DOHH2 (cell line): ENCODE measurements around the gene ST3GAL4.

ENCODE experiments used
- H3F3A ChIP-seq: fragments of 200-600 bp; sonication (generic), shearing (Covaris generic); 2 replicates; pipeline ENCODE4 v1.6.0; 2016; ENCODE audit warnings: antibody characterized with exemption, mild to moderate bottlenecking; ENCODE audit not compliant: control insufficient read depth, insufficient read depth
- H3K27ac ChIP-seq: fragments of 200-600 bp; sonication (generic); 2 replicates; pipeline ENCODE4 v1.5.1; 2014; ENCODE audit warnings: low read depth, mild to moderate bottlenecking, low read length, moderate library complexity
- H3K27me3 ChIP-seq: fragments of 200-600 bp; sonication (generic); 2 replicates; pipeline ENCODE4 v1.6.1; 2014; ENCODE audit warnings: mild to moderate bottlenecking, low read length, mixed read lengths; ENCODE audit not compliant: control insufficient read depth
- H3K36me3 ChIP-seq: fragments of 200-600 bp; sonication (generic); 2 replicates; pipeline ENCODE4 v1.6.1; 2014; ENCODE audit warnings: mild to moderate bottlenecking, low read length, moderate library complexity, mixed read lengths; ENCODE audit not compliant: control insufficient read depth
- H3K4me1 ChIP-seq: fragments of 200-600 bp; sonication (generic); 2 replicates; pipeline ENCODE4 v1.6.1; 2014; ENCODE audit warnings: mild to moderate bottlenecking, low read length, mixed read lengths; ENCODE audit not compliant: control insufficient read depth
- H3K4me2 ChIP-seq: fragments of 200-600 bp; sonication (generic); 2 replicates; pipeline ENCODE4 v1.6.0; 2014; ENCODE audit warnings: mild to moderate bottlenecking, low read length, moderate library complexity
- H3K4me3 ChIP-seq: fragments of 200-600 bp; sonication (generic); 2 replicates; pipeline ENCODE4 v1.5.1; 2014; ENCODE audit warnings: mild to moderate bottlenecking, low read length, mixed read lengths
- H3K79me2 ChIP-seq: fragments of 200-600 bp; sonication (generic); 2 replicates; pipeline ENCODE4 v1.6.1; 2014; ENCODE audit warnings: mild to moderate bottlenecking, low read length, mixed read lengths; ENCODE audit not compliant: control insufficient read depth
- H3K9me2 ChIP-seq: fragments of 200-600 bp; sonication (generic); replicated peaks from 2 replicates; pipeline ENCODE4 v1.6.1; 2014; ENCODE audit warnings: mild to moderate bottlenecking, low read length, mixed read lengths; ENCODE audit not compliant: control insufficient read depth
- H3K9me3 ChIP-seq: fragments of 200-600 bp; sonication (generic); 2 replicates; pipeline ENCODE4 v1.6.1; 2014; ENCODE audit warnings: antibody characterized with exemption, low read length, mixed read lengths; ENCODE audit not compliant: control insufficient read depth, insufficient read depth
- H4K20me1 ChIP-seq: fragments of 200-600 bp; sonication (generic); 2 replicates; pipeline ENCODE4 v1.6.0; 2014; ENCODE audit warnings: low read depth, mild to moderate bottlenecking, antibody characterized with exemption, low read length, moderate library complexity; ENCODE audit not compliant: control insufficient read depth, insufficient read depth
- EZH2phosphoT487 ChIP-seq: fragments of 200-600 bp; sonication (generic); IDR thresholded peaks from 2 replicates; pipeline ENCODE4 v1.6.1; 2017; ENCODE audit warnings: borderline replicate concordance, mild to moderate bottlenecking, antibody characterized with exemption, low read length, moderate library complexity, mixed read lengths
- TF ChIP-seq, protein P1 (sequence below): fragments of 200-600 bp; sonication (generic); IDR thresholded peaks from one replicate; pipeline ENCODE4 v1.5.1; 2014; ENCODE audit warnings: antibody characterized with exemption, mild to moderate bottlenecking, low read depth, low read length; ENCODE audit not compliant: poor library complexity, severe bottlenecking

Gene ST3GAL4

DNA sequence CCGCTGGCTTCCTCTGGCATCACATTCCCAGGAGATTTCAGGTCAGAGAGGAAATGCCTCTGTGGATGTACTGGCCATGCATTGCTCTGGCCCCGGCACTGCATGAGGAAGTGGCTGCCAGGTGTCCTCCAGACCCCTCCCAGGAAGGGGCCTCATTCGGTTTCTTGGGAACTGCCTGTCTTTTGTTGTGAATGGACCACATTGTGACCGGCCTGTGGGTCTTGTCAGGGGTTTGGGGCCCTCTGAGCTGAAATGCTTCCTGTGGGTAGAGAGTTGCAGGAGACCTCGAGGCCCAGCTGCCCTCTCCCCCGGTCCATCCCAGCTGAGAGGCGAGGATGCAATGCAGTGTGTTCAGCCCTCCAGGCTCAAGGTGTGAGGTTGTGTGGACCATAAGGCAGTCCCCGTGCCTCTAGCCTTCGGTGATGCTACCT, 18.8 kb upstream of the ST3GAL4 start:
- no peaks in the 10 kb centered on the region for H3K9me3 ChIP-seq
- no peak overlapping the region for H3K27ac ChIP-seq
- no peaks in the 10 kb centered on the region for H3K79me2 ChIP-seq
- no peak overlapping the region for H3K4me3 ChIP-seq
- TF ChIP-seq, protein P1, sequence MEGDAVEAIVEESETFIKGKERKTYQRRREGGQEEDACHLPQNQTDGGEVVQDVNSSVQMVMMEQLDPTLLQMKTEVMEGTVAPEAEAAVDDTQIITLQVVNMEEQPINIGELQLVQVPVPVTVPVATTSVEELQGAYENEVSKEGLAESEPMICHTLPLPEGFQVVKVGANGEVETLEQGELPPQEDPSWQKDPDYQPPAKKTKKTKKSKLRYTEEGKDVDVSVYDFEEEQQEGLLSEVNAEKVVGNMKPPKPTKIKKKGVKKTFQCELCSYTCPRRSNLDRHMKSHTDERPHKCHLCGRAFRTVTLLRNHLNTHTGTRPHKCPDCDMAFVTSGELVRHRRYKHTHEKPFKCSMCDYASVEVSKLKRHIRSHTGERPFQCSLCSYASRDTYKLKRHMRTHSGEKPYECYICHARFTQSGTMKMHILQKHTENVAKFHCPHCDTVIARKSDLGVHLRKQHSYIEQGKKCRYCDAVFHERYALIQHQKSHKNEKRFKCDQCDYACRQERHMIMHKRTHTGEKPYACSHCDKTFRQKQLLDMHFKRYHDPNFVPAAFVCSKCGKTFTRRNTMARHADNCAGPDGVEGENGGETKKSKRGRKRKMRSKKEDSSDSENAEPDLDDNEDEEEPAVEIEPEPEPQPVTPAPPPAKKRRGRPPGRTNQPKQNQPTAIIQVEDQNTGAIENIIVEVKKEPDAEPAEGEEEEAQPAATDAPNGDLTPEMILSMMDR = no peak
- TF ChIP-seq EZH2phosphoT487 = no peak
- no peaks in the 10 kb centered on the region for H3K9me2 ChIP-seq
- H4K20me1 ChIP-seq = no peaks in the 10 kb centered on the region
- no peaks in the 10 kb centered on the region for H3K27me3 ChIP-seq
- H3F3A ChIP-seq = no peaks in the 10 kb centered on the region
- no peaks in the 10 kb centered on the region for H3K4me1 ChIP-seq
- no peak overlapping the region for H3K4me2 ChIP-seq
- peaks cover 31% of the 10 kb centered on the region for H3K36me3 ChIP-seq

DNA sequence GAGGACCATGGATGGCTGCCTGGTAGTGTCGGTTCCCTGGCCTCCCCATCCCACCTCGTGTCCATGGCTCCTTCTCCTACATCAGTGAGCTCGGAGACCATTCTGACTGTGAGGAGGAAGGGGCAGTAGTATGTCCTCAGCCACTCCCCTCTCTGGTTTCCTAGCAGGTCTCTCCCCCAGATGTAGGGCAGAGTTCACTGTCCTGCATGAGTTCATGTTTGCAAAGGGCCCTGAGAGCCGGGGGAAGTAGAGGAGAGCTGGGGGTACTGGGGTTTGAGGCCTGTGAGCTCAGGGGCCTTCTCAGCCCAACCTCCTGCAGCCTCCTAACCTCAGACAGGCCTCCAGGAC, 18.4 kb upstream of the ST3GAL4 start:
- H3K27ac ChIP-seq = no peak overlapping the region

DNA sequence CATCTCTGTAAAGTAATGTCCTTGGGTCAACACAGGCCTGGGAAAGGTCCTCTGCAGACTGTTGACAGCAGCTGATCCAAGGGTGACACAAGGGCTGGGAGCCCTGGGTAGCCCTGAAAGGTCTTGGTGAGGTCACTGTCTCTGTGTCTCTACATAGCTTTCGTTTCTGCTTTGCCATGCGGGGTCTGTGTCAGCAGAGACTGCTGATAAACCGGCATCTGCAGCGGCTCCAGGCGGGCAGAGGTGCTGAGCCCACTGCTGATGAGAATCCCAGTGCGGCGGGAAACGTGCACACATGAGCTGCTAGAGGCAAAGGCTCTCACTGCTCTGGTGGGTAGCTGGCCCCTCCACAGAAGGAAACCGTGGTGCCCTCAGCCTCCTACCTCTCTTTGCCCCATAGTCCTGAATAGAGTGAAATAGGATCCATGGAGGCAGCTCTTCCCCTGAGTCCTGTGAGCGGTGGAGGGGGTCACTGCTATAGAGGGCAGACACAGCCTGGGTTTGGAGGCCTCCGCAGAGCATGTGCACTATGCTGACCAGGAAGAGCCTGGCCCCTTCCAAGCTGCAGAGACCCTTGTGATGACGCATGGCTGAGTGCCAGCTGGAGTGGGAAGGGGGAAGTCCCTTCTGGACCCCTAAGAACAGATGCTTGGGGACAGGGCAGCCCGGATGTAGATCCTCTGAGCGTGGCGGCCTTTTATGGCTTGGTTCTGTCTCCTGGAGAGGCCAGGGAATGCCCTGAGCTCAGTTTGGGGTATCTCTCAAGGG, 17.8 kb upstream of the ST3GAL4 start:
- no peaks in the 10 kb centered on the region for H3K4me1 ChIP-seq
- H3K4me3 ChIP-seq = no peak overlapping the region
- no peaks in the 10 kb centered on the region for H3F3A ChIP-seq
- no peak overlapping the region for H3K27ac ChIP-seq
- H3K9me3 ChIP-seq = no peaks in the 10 kb centered on the region
- no peaks in the 10 kb centered on the region for H3K27me3 ChIP-seq
- no peak overlapping the region for H3K4me2 ChIP-seq
- H4K20me1 ChIP-seq = no peaks in the 10 kb centered on the region
- no peaks in the 10 kb centered on the region for H3K79me2 ChIP-seq
- H3K36me3 ChIP-seq = peaks cover 32% of the 10 kb centered on the region
- no peaks in the 10 kb centered on the region for H3K9me2 ChIP-seq
- TF ChIP-seq EZH2phosphoT487 = no peak
- TF ChIP-seq, protein P1 = no peak

More for the DNA sequence above, 18.4 kb upstream of the ST3GAL4 start:
- H3K9me2 ChIP-seq = no peaks in the 10 kb centered on the region
- H3K4me2 ChIP-seq = no peak overlapping the region
- H3K4me1 ChIP-seq = no peaks in the 10 kb centered on the region
- no peaks in the 10 kb centered on the region for H4K20me1 ChIP-seq
- TF ChIP-seq EZH2phosphoT487 = no peak
- TF ChIP-seq, protein P1 = no peak
- H3F3A ChIP-seq = no peaks in the 10 kb centered on the region
- H3K9me3 ChIP-seq = no peaks in the 10 kb centered on the region
- no peak overlapping the region for H3K4me3 ChIP-seq
- peaks cover 34% of the 10 kb centered on the region for H3K36me3 ChIP-seq
- no peaks in the 10 kb centered on the region for H3K27me3 ChIP-seq
- H3K79me2 ChIP-seq = no peaks in the 10 kb centered on the region
